Suprapubic skin (tissue), 3 donors: Measurements from ENCODE around the gene RNFT2.

Source experiments
- CTCF ChIP-seq, 2 donors: fragments of 200-600 bp in 1 of 2; fragments of 450-650 bp in 1 of 2; sonication (generic) in 1 of 2; IDR thresholded peaks; one replicate each; pipeline ENCODE4 v1.5.1; 2016 to 2019; ENCODE audit warnings: antibody characterized with exemption in 2 of 2, mild to moderate bottlenecking in 1 of 2, moderate library complexity in 1 of 2
- POLR2AphosphoS5 ChIP-seq, 3 donors: sonication (generic); formaldehyde crosslinking; IDR thresholded peaks; one replicate each; pipeline ENCODE4 v1.6.1; 2017; ENCODE audit warnings: antibody characterized with exemption in 3 of 3

GRCh38 chr12:116727891-116728290 lies 10.2 kb upstream of the RNFT2 start:
- TF ChIP-seq CTCF (IDR thresholded peaks at IDR 0.05) (no peak), POLR2AphosphoS5 (IDR thresholded peaks at IDR 0.05) (no peak)
